IMR-90 (cell line): ENCODE data around the gene TRMT2A. TPM values are rescaled to one million over a fixed set of nuclear protein-coding genes. Genes with fewer than 3 reads are reported as not detected.
A peak's percentile ranks its signal among the peaks of the same experiment; 100 is the strongest.

ENCODE experiments used
- ATAC-seq: fragments of 200-7000 bp; cut with Tn5 transposase; 2 replicates; pipeline ENCODE4 v1.9.1; 2020; ENCODE audit warnings: low read depth, mild to moderate bottlenecking, moderate library complexity
- BruUV-seq: library from RNA; stranded (reverse); fragments of 400-500 nt; replicated peaks from 2 replicates; lab custom pipeline; 2021; lab: Mats Ljungman, UMichigan
- CTCF ChIA-PET: fragments of 300-600 bp; formaldehyde crosslinking; extraction: SDS; loops from one replicate; lab custom pipeline; 2021; ENCODE audit warnings: antibody characterized with exemption; lab: Yijun Ruan, JAX
- POLR2A ChIA-PET: fragments of 300-600 bp; sonication (Branson Sonifier 250); formaldehyde crosslinking; loops from one replicate; lab custom pipeline; 2022; ENCODE audit warnings: antibody characterized with exemption; ENCODE audit not compliant: unreplicated experiment; lab: Charles Lee
- DNase-seq: peaks from one replicate; pipeline ENCODE4 v3.0.0; 2013
- H2AFZ ChIP-seq: replicated peaks from 2 replicates; pipeline ENCODE3; 2013; ENCODE audit warnings: low read length, mild to moderate bottlenecking; ENCODE audit not compliant: poor library complexity
- H2AK5ac ChIP-seq: 2 replicates; pipeline ENCODE4 v1.6.1; 2013; ENCODE audit warnings: low read depth, low read length, inconsistent platforms
- H2AK9ac ChIP-seq: replicated peaks from 2 replicates; pipeline ENCODE3; 2013; ENCODE audit warnings: mild to moderate bottlenecking, low read depth, low read length, moderate library complexity; ENCODE audit not compliant: poor library complexity
- H2BK120ac ChIP-seq: 2 replicates; pipeline ENCODE4 v1.6.1; 2013; ENCODE audit warnings: low read depth, low read length, inconsistent platforms
- H2BK15ac ChIP-seq: 3 replicates; pipeline ENCODE4 v1.6.1; 2013; ENCODE audit warnings: low read depth, low read length, inconsistent platforms
- H2BK20ac ChIP-seq: 2 replicates; pipeline ENCODE4 v1.6.1; 2013; ENCODE audit warnings: low read depth, mild to moderate bottlenecking, inconsistent platforms, low read length, moderate library complexity
- H2BK5ac ChIP-seq: 2 replicates; pipeline ENCODE4 v1.6.1; 2013; ENCODE audit warnings: mild to moderate bottlenecking, low read depth, low read length, inconsistent platforms; ENCODE audit not compliant: poor library complexity, severe bottlenecking
- H3K14ac ChIP-seq: replicated peaks from 2 replicates; pipeline ENCODE4 v1.6.1; 2013; ENCODE audit warnings: low read depth, low read length, inconsistent platforms
- H3K18ac ChIP-seq: 2 replicates; pipeline ENCODE4 v1.6.1; 2013; ENCODE audit warnings: low read depth, low read length, control low read depth
- H3K23ac ChIP-seq: 2 replicates; pipeline ENCODE4 v1.6.1; 2013; ENCODE audit warnings: low read depth, low read length, inconsistent platforms
- H3K27ac ChIP-seq: 2 replicates; pipeline ENCODE4 v1.5.1; 2013; ENCODE audit warnings: mild to moderate bottlenecking, control low read depth, low read length; ENCODE audit not compliant: insufficient read depth
- H3K27me3 ChIP-seq: 2 replicates; pipeline ENCODE4 v1.6.1; 2013; ENCODE audit warnings: low read length; ENCODE audit not compliant: control insufficient read depth, insufficient read depth
- H3K36me3 ChIP-seq: 2 replicates; pipeline ENCODE4 v1.6.1; 2013; ENCODE audit warnings: low read length, mixed read lengths; ENCODE audit not compliant: control insufficient read depth, insufficient read depth
- H3K4ac ChIP-seq: 2 replicates; pipeline ENCODE4 v1.6.1; 2013; ENCODE audit warnings: low read depth, low read length, inconsistent platforms
- H3K4me1 ChIP-seq: 2 replicates; pipeline ENCODE4 v1.6.1; 2013; ENCODE audit warnings: low read length, mixed read lengths; ENCODE audit not compliant: control insufficient read depth, insufficient read depth
- H3K4me2 ChIP-seq: 2 replicates; pipeline ENCODE4 v1.6.1; 2013; ENCODE audit warnings: low read depth, mild to moderate bottlenecking, control low read depth, low read length, moderate library complexity
- H3K4me3 ChIP-seq: 2 replicates; pipeline ENCODE4 v1.5.1; 2013; ENCODE audit warnings: low read depth, mild to moderate bottlenecking, control low read depth, low read length, moderate library complexity; ENCODE audit not compliant: insufficient read depth
- H3K56ac ChIP-seq: 2 replicates; pipeline ENCODE4 v1.6.1; 2013; ENCODE audit warnings: low read length, inconsistent platforms; ENCODE audit not compliant: insufficient read depth; ENCODE audit errors: extremely low read depth
- H3K79me1 ChIP-seq, 2 experiments: 2 replicates each; pipeline ENCODE4 v1.6.1; 2013; ENCODE audit warnings: low read length in 2 of 2, inconsistent platforms in 1 of 2, low read depth in 1 of 2
- H3K9ac ChIP-seq: 2 replicates; pipeline ENCODE4 v1.6.1; 2013; ENCODE audit warnings: low read depth, low read length, control low read depth
- H3K9me1 ChIP-seq: 2 replicates; pipeline ENCODE4 v1.6.1; 2013; ENCODE audit warnings: low read length, inconsistent platforms; ENCODE audit not compliant: insufficient read depth
- H3K9me3 ChIP-seq: 2 replicates; pipeline ENCODE4 v1.6.1; 2013; ENCODE audit warnings: low read length; ENCODE audit not compliant: control insufficient read depth, insufficient read depth
- H4K20me1 ChIP-seq: 2 replicates; pipeline ENCODE4 v1.6.1; 2013; ENCODE audit warnings: low read length, inconsistent platforms; ENCODE audit not compliant: insufficient read depth
- H4K5ac ChIP-seq: 2 replicates; pipeline ENCODE4 v1.6.1; 2013; ENCODE audit warnings: mild to moderate bottlenecking, low read depth, low read length, control low read depth
- H4K8ac ChIP-seq, 2 experiments: 2 replicates each; pipeline ENCODE4 v1.6.1; 2013; ENCODE audit warnings: low read depth in 2 of 2, low read length in 2 of 2, control low read depth in 1 of 2, inconsistent platforms in 1 of 2
- H4K91ac ChIP-seq: 2 replicates; pipeline ENCODE4 v1.6.1; 2013; ENCODE audit warnings: low read depth, low read length, inconsistent platforms; ENCODE audit not compliant: insufficient read depth
- NFE2L2 ChIP-seq: fragments of 150-350 bp; IDR thresholded peaks from 2 replicates; pipeline ENCODE4 v1.6.1; 2016; ENCODE audit warnings: low read depth, mild to moderate bottlenecking, low read length
- SMC3 ChIP-seq: fragments of 150-350 bp; IDR thresholded peaks from 2 replicates; pipeline ENCODE4 v1.6.1; 2016; ENCODE audit warnings: low read depth, mild to moderate bottlenecking, antibody characterized with exemption, low read length, moderate library complexity
- WGBS, 2 experiments: methylation state at CpG; one replicate each; pipeline versions ENCODE4 v1.1.5 to v1.1.7; 2013; ENCODE audit warnings: missing lambda C conversion rate in 2 of 2; ENCODE audit not compliant: insufficient read length in 1 of 2; ENCODE audit errors: extremely low coverage in 2 of 2; 5-methylcytosine and 5-hydroxymethylcytosine counted together
- dilution Hi-C: fragments of 300-500 bp; cut with HindIII; formaldehyde crosslinking; loops from one replicate; pipeline ENCODE4 v1.14.3; 2018; ENCODE audit warnings: low sequenced_read_pairs; ENCODE audit not compliant: unreplicated experiment
- in situ Hi-C: fragments of 300-500 bp; cut with MboI; formaldehyde crosslinking; loops from 3 replicates; pipeline ENCODE4 v1.14.3; 2019; ENCODE audit warnings: low sequenced_read_pairs, inconsistent platforms, mixed read lengths
- intact Hi-C: fragments of 100-400 bp; cut with micrococcal nuclease; formaldehyde crosslinking; loops from 2 replicates; pipeline ENCODE4 v1.10.0; 2022
- polyA plus RNA-seq, 3 experiments: library from polyadenylated mRNA; depleted of rRNA; stranded (reverse); fragments of >200 nt; gene quantifications; 2 replicates each; pipeline ENCODE4 v1.2.3, GENCODE V29; 2012; ENCODE audit warnings: low replicate concordance in 1 of 3
- total RNA-seq: library from RNA; depleted of rRNA; stranded (reverse); fragments of >200 nt; gene quantifications from 2 replicates; pipeline ENCODE4 v1.2.3, GENCODE V29; 2012

Gene TRMT2A
- total and polyA plus RNA-seq, 2 of the 4 experiments (the other 2 are of a cell fraction), result 22.0 to 39.1 TPM

GRCh38 chr22:20110359-20110985 is 6.6 kb downstream of the TRMT2A start:
- no peak overlapping the region for H2BK5ac ChIP-seq
- DNase-seq (no peak), ATAC-seq (no peak)
- H2BK20ac ChIP-seq, result no peak overlapping the region
- 94% methylated on average over 3 of the region's 9 CpGs; no CpG with 5 or more reads in 1 of the 2 experiments for WGBS, 2 experiments
- POLR2A ChIA-PET, result no interaction called here
- no peak overlapping the region for H2BK120ac ChIP-seq
- no peak overlapping the region for H3K23ac ChIP-seq
- no peak overlapping the region for H3K27ac ChIP-seq
- H3K36me3 ChIP-seq, result peaks cover 86% of the 10 kb centered on the region
- TF ChIP-seq NFE2L2 (no peak), SMC3 (no peak)
- dilution Hi-C loops, result no loop called here
- H4K5ac ChIP-seq, result no peak overlapping the region
- no peak overlapping the region for H2BK15ac ChIP-seq
- H3K9ac ChIP-seq, result no peak overlapping the region
- no peak overlapping the region for H3K56ac ChIP-seq
- H4K8ac ChIP-seq, result no peak overlapping the region
- CTCF ChIA-PET, result no interaction called here
- H3K4ac ChIP-seq, result no peak overlapping the region
- H3K18ac ChIP-seq, result no peak overlapping the region
- no peak overlapping the region for H2AFZ ChIP-seq
- in situ Hi-C loops, result no loop called here
- no peak overlapping the region for H3K4me3 ChIP-seq
- peaks cover 38% of the 10 kb centered on the region for H4K20me1 ChIP-seq
- intact Hi-C loops, result no loop called here
- peaks cover 14 to 36% of the 10 kb centered on the region in 2 experiments for H3K79me1 ChIP-seq
- no peaks in the 10 kb centered on the region for H3K4me1 ChIP-seq
- no peak overlapping the region for H3K14ac ChIP-seq
- H3K4me2 ChIP-seq, result no peak overlapping the region
- BruUV-seq, result TSS peak; percentile 82
- H3K9me3 ChIP-seq, result no peaks in the 10 kb centered on the region
- H3K9me1 ChIP-seq, result no peaks in the 10 kb centered on the region
- H4K91ac ChIP-seq, result no peak overlapping the region
- H2AK5ac ChIP-seq, result no peak overlapping the region
- no peak overlapping the region for H2AK9ac ChIP-seq
- no peaks in the 10 kb centered on the region for H3K27me3 ChIP-seq
